ENCODE results near the gene CUZD1. TPM values are rescaled to one million over a fixed set of nuclear protein-coding genes. Genes with fewer than 3 reads are reported as not detected.

CUZD1 gene
- total RNA-seq, 1 donor from 2014 or later = 0.23 TPM

DNA sequence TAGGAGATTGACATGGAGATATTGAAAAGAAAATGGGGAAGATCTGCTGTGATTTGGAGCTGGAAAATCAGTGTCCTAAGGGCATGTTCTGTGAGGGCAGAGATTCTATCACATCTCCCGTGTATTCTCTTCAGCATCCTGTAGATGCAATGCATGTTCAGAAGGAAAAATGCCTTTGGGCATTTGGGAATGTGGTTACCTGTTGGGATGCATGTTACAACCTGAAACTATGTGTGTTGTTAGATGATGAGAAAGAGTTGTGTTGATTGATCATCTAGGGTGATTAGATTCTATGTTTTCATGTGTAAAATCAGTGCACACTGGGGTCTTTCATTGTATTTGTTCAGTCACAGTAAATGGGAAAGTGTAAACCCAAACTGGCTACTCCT lies 14.7 kb downstream of the CUZD1 start:
- peaks cover 10% of the 10 kb centered on the region for H3K27me3 Mint-ChIP-seq (ENCODE audit: low read depth, unreplicated experiment)
- TF ChIP-seq, protein P1, sequence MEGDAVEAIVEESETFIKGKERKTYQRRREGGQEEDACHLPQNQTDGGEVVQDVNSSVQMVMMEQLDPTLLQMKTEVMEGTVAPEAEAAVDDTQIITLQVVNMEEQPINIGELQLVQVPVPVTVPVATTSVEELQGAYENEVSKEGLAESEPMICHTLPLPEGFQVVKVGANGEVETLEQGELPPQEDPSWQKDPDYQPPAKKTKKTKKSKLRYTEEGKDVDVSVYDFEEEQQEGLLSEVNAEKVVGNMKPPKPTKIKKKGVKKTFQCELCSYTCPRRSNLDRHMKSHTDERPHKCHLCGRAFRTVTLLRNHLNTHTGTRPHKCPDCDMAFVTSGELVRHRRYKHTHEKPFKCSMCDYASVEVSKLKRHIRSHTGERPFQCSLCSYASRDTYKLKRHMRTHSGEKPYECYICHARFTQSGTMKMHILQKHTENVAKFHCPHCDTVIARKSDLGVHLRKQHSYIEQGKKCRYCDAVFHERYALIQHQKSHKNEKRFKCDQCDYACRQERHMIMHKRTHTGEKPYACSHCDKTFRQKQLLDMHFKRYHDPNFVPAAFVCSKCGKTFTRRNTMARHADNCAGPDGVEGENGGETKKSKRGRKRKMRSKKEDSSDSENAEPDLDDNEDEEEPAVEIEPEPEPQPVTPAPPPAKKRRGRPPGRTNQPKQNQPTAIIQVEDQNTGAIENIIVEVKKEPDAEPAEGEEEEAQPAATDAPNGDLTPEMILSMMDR (IDR thresholded peaks at IDR 0.05; ENCODE audit: insufficient read depth, low read depth, low read length) = no peak
- TF ChIP-seq EZH2 (IDR thresholded peaks at IDR 0.05; ENCODE audit: insufficient read depth, low read length) = no peak

DNA sequence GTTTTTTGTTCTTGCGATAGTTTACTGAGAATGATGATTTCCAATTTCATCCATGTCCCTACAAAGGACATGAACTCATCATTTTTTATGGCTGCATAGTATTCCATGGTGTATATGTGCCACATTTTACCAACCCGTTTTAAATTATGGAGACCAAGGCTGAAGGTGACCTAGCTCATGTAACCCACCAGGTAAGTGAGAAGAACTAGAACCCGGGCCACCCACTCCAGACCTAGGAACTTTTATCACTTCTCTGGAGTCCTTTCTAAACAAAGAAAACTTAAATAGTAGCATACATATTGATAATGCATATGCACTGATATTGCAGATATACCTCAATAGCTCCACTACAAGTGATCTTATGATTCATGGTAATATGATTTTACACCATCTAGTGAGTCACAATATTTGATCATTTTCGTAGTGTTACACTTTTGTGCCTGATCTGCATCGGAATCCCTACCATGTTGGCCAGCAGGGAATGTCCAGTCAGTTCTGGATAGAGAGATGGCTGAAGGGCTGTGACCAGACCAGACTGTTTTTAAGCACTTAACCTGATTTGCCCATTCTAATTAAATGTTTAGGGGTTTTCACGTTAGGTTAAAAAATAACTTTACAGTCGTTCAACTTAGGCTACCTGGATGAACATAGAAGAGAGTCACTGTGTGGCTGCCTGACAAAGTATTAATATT lies 15.2 kb downstream of the CUZD1 start:
- FAIRE-seq = no peak

More for the DNA sequence above, 14.7 kb downstream of the CUZD1 start:
- H3K4me1 Mint-ChIP-seq (ENCODE audit: low read depth, unreplicated experiment) = no peaks in the 10 kb centered on the region
- no peak overlapping the region for H2AFZ ChIP-seq (ENCODE audit: low read depth, low read length)
- H3K36me3 Mint-ChIP-seq (ENCODE audit: low read depth, unreplicated experiment) = no peaks in the 10 kb centered on the region
- no peaks in the 10 kb centered on the region for H3K27me3 ChIP-seq (ENCODE audit: insufficient read depth, low read length)
- H3K79me2 ChIP-seq (ENCODE audit: insufficient read depth, low read length) = no peaks in the 10 kb centered on the region
- H3K9ac ChIP-seq (ENCODE audit: low read length) = no peak overlapping the region
- no peak for DNase-seq (ENCODE audit: low read depth)
- no peak overlapping the region for H3K4me3 ChIP-seq (ENCODE audit: insufficient read depth, low read depth, low read length)
- no peak overlapping the region for H3K27ac Mint-ChIP-seq (ENCODE audit: unreplicated experiment)
- no peaks in the 10 kb centered on the region for H3K4me1 ChIP-seq (ENCODE audit: insufficient read depth, low read length)
- no peaks in the 10 kb centered on the region for H3K9me3 Mint-ChIP-seq (ENCODE audit: unreplicated experiment)
- H4K20me1 ChIP-seq (ENCODE audit: insufficient read depth, low read length) = no peaks in the 10 kb centered on the region
- no peak overlapping the region for H3K4me3 Mint-ChIP-seq (ENCODE audit: unreplicated experiment)
- FAIRE-seq = no peak
- H3K36me3 ChIP-seq (ENCODE audit: insufficient read depth, low read length) = peaks cover 5% of the 10 kb centered on the region
- no peak overlapping the region for H3K4me2 ChIP-seq (ENCODE audit: low read length)
- no peak overlapping the region for H3K27ac ChIP-seq (ENCODE audit: low read depth, low read length)
- H3K9me3 ChIP-seq (ENCODE audit: insufficient read depth, low read depth, low read length) = no peaks in the 10 kb centered on the region

More for the DNA sequence above, 15.2 kb downstream of the CUZD1 start:
- Histone ChIP-seq H4K20me1 (ENCODE audit: insufficient read depth, low read length) (no peaks in the 10 kb centered on the region), H3K9ac (ENCODE audit: low read length) (no peak overlapping the region), H3K4me2 (ENCODE audit: low read length) (no peak overlapping the region), H3K4me3 (ENCODE audit: insufficient read depth, low read depth, low read length) (no peak overlapping the region), H3K27ac (ENCODE audit: low read depth, low read length) (no peak overlapping the region), H3K9me3 (ENCODE audit: insufficient read depth, low read depth, low read length) (no peaks in the 10 kb centered on the region), H2AFZ (ENCODE audit: low read depth, low read length) (no peak overlapping the region), H3K27me3 (ENCODE audit: insufficient read depth, low read length) (no peaks in the 10 kb centered on the region), H3K79me2 (ENCODE audit: insufficient read depth, low read length) (no peaks in the 10 kb centered on the region), H3K36me3 (ENCODE audit: insufficient read depth, low read length) (peaks cover 5% of the 10 kb centered on the region), H3K4me1 (ENCODE audit: insufficient read depth, low read length) (no peaks in the 10 kb centered on the region)
- no peaks in the 10 kb centered on the region for H3K9me3 Mint-ChIP-seq (ENCODE audit: unreplicated experiment)
- no peak overlapping the region for H3K4me3 Mint-ChIP-seq (ENCODE audit: unreplicated experiment)
- no peak overlapping the region for H3K27ac Mint-ChIP-seq (ENCODE audit: unreplicated experiment)
- H3K36me3 Mint-ChIP-seq (ENCODE audit: low read depth, unreplicated experiment) = no peaks in the 10 kb centered on the region
- H3K27me3 Mint-ChIP-seq (ENCODE audit: low read depth, unreplicated experiment) = peaks cover 12% of the 10 kb centered on the region
- H3K4me1 Mint-ChIP-seq (ENCODE audit: low read depth, unreplicated experiment) = no peaks in the 10 kb centered on the region
- TF ChIP-seq, protein P1 (IDR thresholded peaks at IDR 0.05; ENCODE audit: insufficient read depth, low read depth, low read length) = no peak
- no peak for TF ChIP-seq EZH2 (IDR thresholded peaks at IDR 0.05; ENCODE audit: insufficient read depth, low read length)
- no peak for DNase-seq (ENCODE audit: low read depth)
